ENCODE measurements around the gene RPL13. TPM values are rescaled to one million over a fixed set of nuclear protein-coding genes. Genes with fewer than 3 reads are reported as not detected.

The RPL13 gene
- total RNA-seq, 6 experiments from 2014 or later: 684 to 2,810 (median 731) TPM

DNA sequence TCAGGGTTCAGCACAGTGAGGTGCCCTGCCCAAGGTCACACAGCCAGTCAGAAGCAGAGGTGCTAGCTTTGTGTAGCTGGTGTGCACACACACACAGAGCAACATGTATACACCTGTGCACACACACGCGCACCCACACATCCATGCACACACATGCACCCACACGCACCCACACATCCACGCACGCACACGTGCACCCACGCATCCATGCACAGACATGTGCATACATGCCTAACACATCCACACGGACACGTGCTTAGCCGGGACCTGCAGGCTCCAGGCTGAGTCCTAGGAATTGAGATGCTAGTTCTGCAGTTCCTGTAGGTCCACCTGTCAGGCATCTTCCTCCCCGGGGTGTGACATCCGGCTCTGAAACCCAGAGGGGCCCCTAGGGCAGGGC lies 39.9 kb downstream of the RPL13 start:
- WGBS (ENCODE audit: insufficient coverage, low coverage, low lambda C conversion rate, missing lambda C conversion rate): 60% methylated on average over 7 of the region's 12 CpGs
- no peaks in the 10 kb centered on the region for H3K4me1 ChIP-seq
- no peak overlapping the region for H3K27ac ChIP-seq
- H3K9me3 ChIP-seq: no peaks in the 10 kb centered on the region
- no peaks in the 10 kb centered on the region for H3K36me3 ChIP-seq
- intact Hi-C loops (cut with DNase I): no loop called here
- DNase-seq (no peak), ATAC-seq (no peak)
- TF ChIP-seq CTCF (IDR thresholded peaks at IDR 0.05) (no peak), POLR2A (IDR thresholded peaks at IDR 0.05) (no peak)
- H3K4me3 ChIP-seq: no peak overlapping the region
- H3K27me3 ChIP-seq: no peaks in the 10 kb centered on the region

- intact Hi-C loops (cut with DNase I): no loop called here
- Histone ChIP-seq H3K9me3 (no peaks in the 10 kb centered on the region), H3K4me1 (no peaks in the 10 kb centered on the region), H3K27me3 (no peaks in the 10 kb centered on the region), H3K36me3 (no peaks in the 10 kb centered on the region), H3K27ac (no peak overlapping the region), H3K4me3 (no peak overlapping the region)
- no peak for ATAC-seq
- DNase-seq: no peak
- TF ChIP-seq POLR2A (IDR thresholded peaks at IDR 0.05) (no peak), CTCF (IDR thresholded peaks at IDR 0.05) (no peak)
- WGBS (ENCODE audit: insufficient coverage, low coverage, low lambda C conversion rate, missing lambda C conversion rate): 83% methylated on average over 2 of the region's 8 CpGs
Observed at GRCh38 chr16:89600956-89601355, 40.5 kb downstream of the RPL13 start.

DNA sequence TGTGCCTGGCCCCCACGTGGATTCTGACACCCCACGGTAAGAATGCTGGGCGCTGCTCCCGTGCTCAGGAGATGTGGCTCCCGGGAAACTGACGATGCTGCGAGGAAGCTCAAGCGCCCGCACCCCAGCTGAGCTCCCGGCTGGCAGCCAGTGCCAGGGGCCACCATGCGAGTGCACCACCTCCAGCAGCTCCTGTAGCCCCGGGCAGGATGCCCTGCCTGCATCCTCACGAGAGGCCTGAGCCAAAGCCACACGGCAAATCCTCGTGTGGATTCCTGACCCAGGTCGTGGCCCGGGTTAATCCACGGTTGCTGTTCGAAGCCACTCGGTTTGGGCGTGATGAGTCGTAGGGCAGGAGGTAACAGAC lies 41.4 kb downstream of the RPL13 start:
- Histone ChIP-seq H3K9me3 (no peaks in the 10 kb centered on the region), H3K4me3 (no peak overlapping the region), H3K27ac (no peak overlapping the region), H3K4me1 (no peaks in the 10 kb centered on the region), H3K27me3 (no peaks in the 10 kb centered on the region), H3K36me3 (no peaks in the 10 kb centered on the region)
- intact Hi-C loops (cut with DNase I): no loop called here
- no peak for ATAC-seq
- DNase-seq: no peak
- WGBS (ENCODE audit: insufficient coverage, low coverage, low lambda C conversion rate, missing lambda C conversion rate): 60% methylated on average over 3 of the region's 22 CpGs
- TF ChIP-seq CTCF (IDR thresholded peaks at IDR 0.05) (no peak), POLR2A (IDR thresholded peaks at IDR 0.05) (no peak)

DNA sequence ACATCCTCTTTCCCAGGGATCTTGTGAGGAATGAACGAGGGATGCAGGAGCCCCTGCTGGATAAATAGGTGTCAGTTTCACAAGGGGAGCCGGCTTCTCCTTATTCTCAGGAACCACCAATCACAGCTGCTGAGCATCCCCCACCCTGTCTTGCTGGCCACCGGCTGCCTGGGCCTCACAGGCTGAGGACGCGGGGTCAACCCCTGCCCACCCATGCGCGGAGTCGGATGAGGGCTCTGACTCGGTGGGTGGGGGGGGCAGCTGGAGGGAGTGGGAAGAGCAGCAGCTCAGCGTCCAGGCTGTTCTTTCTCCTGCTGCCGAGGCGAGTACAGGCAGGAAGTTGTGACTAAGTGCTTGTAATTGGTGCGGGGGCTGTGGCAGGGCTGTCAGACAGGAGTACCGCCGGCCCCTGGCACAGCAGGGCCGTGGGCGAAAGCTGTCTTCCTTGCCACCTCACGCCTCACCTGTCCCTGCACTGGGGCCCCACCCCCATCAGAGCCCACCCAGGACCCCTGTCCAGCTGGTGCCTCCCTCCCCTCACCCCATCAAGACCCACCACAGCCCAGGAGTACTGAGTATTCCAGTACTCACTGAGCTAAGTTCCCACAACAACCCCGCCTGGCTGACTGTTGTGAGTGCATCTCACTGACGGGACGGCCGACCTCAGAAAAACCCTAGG lies 41.9 kb downstream of the RPL13 start:
- H3K9me3 ChIP-seq: no peaks in the 10 kb centered on the region
- no peaks in the 10 kb centered on the region for H3K4me1 ChIP-seq
- no peaks in the 10 kb centered on the region for H3K27me3 ChIP-seq
- ATAC-seq: peak; percentile 43 to 70 (median 52)
- no peak overlapping the region for H3K4me3 ChIP-seq
- intact Hi-C loops (cut with DNase I): no loop called here
- 0% methylated on average over 4 of the region's 22 CpGs for WGBS (ENCODE audit: insufficient coverage, low coverage, low lambda C conversion rate, missing lambda C conversion rate)
- H3K27ac ChIP-seq: no peak overlapping the region
- H3K36me3 ChIP-seq: no peaks in the 10 kb centered on the region
- no peak for TF ChIP-seq CTCF (IDR thresholded peaks at IDR 0.05)
- no peak for TF ChIP-seq POLR2A (IDR thresholded peaks at IDR 0.05)
- DNase-seq: no peak

Measured in right lobe of liver (tissue), 6 donors.